AG04449 (cell line): ENCODE measurements around the gene GRIA1.
A peak's percentile ranks its signal among the peaks of the same experiment; 100 is the strongest.

Experiments used
- CTCF ChIA-PET: fragments of 350-600 bp; formaldehyde crosslinking; extraction: SDS; loops from one replicate; lab custom pipeline; 2021; ENCODE audit warnings: antibody characterized with exemption; lab: Yijun Ruan, JAX
- POLR2A ChIA-PET: fragments of 400-600, 350-600 bp; formaldehyde crosslinking; extraction: SDS; loops from one replicate; lab custom pipeline; 2020; ENCODE audit warnings: antibody characterized with exemption, inconsistent platforms; lab: Yijun Ruan, JAX
- DNase-seq: peaks from one replicate; pipeline ENCODE4 v3.0.0-alpha.2; 2010; ENCODE audit warnings: low read depth, low spot score
- H3K4me3 ChIP-seq: 2 replicates; pipeline ENCODE4 v1.5.1; 2011; ENCODE audit warnings: low read depth, mild to moderate bottlenecking, control low read depth, low read length
- CTCF ChIP-seq: IDR thresholded peaks from one replicate; pipeline ENCODE4 v1.5.1; 2011; ENCODE audit warnings: mild to moderate bottlenecking, moderate library complexity, low read length, control low read depth, inconsistent platforms; ENCODE audit not compliant: insufficient read depth; ENCODE audit errors: missing control alignments

Gene GRIA1

GRCh38 chr5:153618867-153619266 is 128.4 kb downstream of the GRIA1 start:
- TF ChIP-seq CTCF: no peak
- ChIA-PET POLR2A (no interaction called here), CTCF (interaction anchor here (0.6 kb wide), 1 partner anchor 728 kb away, joined by 3 read pairs; no protein-coding TSS in a partner anchor)
- H3K4me3 ChIP-seq: no peak overlapping the region
- peak; percentile 55 for DNase-seq

GRCh38 chr5:153619771-153620170 is 129.3 kb downstream of the GRIA1 start:
- CTCF ChIA-PET: interaction anchor here (1.5 to 2.2 kb wide), 2 partner anchors 10 to 36 kb away, joined by 4 to 8 read pairs; no protein-coding TSS in a partner anchor
- no peak for TF ChIP-seq CTCF

GRCh38 chr5:153623124-153623523 is 132.7 kb downstream of the GRIA1 start:
- ChIA-PET POLR2A (interaction anchor here (1.0 kb wide), 1 partner anchor 12 kb away, joined by 5 read pairs; no protein-coding TSS in a partner anchor), CTCF (interaction anchor here (0.9 to 1.2 kb wide), 3 partner anchors 11 to 401 kb away, joined by 3 to 5 read pairs (median 3); no protein-coding TSS in a partner anchor)
- no peak overlapping the region for H3K4me3 ChIP-seq
- no peak for DNase-seq
- no peak for TF ChIP-seq CTCF

More at GRCh38 chr5:153619771-153620170, 129.3 kb downstream of the GRIA1 start:
- peak; percentile 12 for DNase-seq
- H3K4me3 ChIP-seq: no peak overlapping the region
- POLR2A ChIA-PET: no interaction called here

- DNase-seq: peak; percentile 28
- ChIA-PET POLR2A (interaction anchor here (1.0 kb wide), 1 partner anchor 11 kb away, joined by 5 read pairs; no protein-coding TSS in a partner anchor), CTCF (interaction anchor here (0.7 to 1.1 kb wide), 4 partner anchors 127 to 402 kb away, joined by 3 to 5 read pairs (median 3); no protein-coding TSS in a partner anchor)
- no peak overlapping the region for H3K4me3 ChIP-seq
- no peak for TF ChIP-seq CTCF
Measured at GRCh38 chr5:153623751-153624450, 133.4 kb downstream of the GRIA1 start.

- ChIA-PET POLR2A (no interaction called here), CTCF (interaction anchor here (0.8 to 1.0 kb wide), 2 partner anchors 8 to 278 kb away, joined by 3 read pairs; no protein-coding TSS in a partner anchor)
- H3K4me3 ChIP-seq: no peak overlapping the region
- no peak for TF ChIP-seq CTCF
- DNase-seq: no peak
Measured at GRCh38 chr5:153624451-153624765, 133.9 kb downstream of the GRIA1 start.

GRCh38 chr5:153625826-153626354 is 135.4 kb downstream of the GRIA1 start:
- no peak overlapping the region for H3K4me3 ChIP-seq
- TF ChIP-seq CTCF: no peak
- no peak for DNase-seq
- ChIA-PET POLR2A (no interaction called here), CTCF (interaction anchor here (1.0 kb wide), 1 partner anchor 134 kb away, joined by 3 read pairs; no protein-coding TSS in a partner anchor)
